Endometrial microvascular endothelial cells (primary cell): ENCODE results near the gene PSMB3. TPM values are rescaled to one million over a fixed set of nuclear protein-coding genes. Genes with fewer than 3 reads are reported as not detected.
"Not testable (repeated sequence)": the region's sequence is repeated elsewhere in the genome, so short reads cannot be mapped to it uniquely, and the experiment has no call there.

Experiments used
- in situ Hi-C: cut with HindIII; loops from 2 replicates; pipeline ENCODE4 v1.10.0; 2017; ENCODE audit warnings: low sequenced_read_pairs, low pct_unique_long_range_greater_than_20kb; ENCODE audit errors: inconsistent ontology term
- total RNA-seq: library from RNA; depleted of rRNA; stranded (reverse); fragments of >200 nt; gene quantifications from one replicate; pipeline ENCODE4 v1.2.3, GENCODE V29; 2015; ENCODE audit errors: inconsistent ontology term

Gene PSMB3
- total RNA-seq, 1 donor from 2014 or later: 303 TPM

DNA sequence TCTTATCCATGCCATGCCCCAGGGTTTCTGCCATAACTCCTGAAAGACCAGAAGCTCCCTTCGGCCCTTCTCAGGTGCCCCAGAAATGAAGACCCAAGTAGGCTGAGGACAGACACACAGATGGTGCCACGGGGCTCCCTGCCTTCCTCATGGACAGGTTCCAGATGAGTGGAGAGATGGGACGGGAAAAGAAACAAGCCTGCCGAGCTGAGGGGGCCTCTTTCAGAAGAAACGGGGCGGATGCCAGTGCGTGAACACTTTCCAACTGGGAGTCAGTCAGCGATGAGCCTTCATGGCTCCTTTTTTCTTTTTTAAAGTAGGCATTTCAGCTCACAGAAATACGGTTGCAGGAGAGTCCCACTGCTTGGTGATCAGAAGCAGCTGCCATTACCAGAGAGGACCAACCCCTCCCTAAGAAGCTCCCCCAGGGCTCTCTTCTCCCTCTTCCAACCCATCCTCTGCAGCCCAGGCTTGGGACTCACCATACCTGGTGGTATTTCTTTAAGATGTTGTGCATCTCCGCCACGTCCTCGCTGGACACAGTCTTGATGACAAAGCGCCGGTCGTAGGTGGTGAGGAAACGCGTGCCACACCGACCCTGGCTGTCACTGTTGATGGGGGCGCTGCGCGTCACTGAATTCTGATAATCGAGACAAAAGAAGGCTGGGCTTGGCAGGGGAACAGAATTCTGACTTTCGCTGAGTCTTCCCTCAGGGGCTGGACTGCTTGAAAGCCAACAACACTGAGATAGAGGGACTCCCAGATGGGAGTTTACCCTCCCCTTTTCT is 27.6 kb downstream of the PSMB3 start:
- in situ Hi-C loops: no loop called here

DNA sequence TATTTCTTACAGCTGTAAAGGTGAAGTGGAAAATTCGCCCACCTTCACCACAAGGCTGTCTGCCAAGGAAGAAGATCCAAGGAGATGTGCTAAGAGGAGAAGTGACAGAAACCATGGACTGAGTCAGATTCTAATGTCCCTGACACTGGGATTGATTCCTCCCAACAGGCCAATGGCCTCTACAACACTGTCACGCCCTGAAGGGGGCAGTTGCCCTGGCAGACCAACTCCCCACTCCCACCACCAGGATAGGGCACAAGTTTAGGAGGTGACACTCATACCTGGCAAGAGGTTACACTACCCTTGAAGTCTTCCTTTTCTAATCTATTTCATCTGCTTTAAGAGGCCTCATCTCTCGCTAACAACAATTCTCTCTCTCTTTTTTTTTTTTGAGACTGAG is 30.7 kb downstream of the PSMB3 start:
- in situ Hi-C loops: no loop called here

DNA sequence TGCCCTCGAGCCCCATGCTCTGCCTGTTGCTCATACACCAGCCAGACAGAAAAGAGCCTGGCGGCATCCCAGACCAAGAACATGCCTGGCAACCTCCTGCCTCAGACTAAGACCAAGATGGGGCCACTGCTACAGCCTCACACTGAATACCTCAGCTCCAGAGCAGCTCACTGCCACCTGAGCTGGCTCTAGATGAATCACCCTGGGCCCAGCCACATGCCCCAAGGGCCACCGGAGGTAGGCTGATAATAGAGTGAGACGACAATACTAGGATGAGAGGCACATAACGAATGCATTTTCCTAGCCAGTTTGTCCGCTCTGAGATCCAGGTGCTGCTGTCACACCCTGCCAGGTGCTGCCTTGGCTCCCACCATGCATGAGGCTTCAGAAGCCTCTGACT is 33.8 kb downstream of the PSMB3 start:
- in situ Hi-C loops: no loop called here

DNA sequence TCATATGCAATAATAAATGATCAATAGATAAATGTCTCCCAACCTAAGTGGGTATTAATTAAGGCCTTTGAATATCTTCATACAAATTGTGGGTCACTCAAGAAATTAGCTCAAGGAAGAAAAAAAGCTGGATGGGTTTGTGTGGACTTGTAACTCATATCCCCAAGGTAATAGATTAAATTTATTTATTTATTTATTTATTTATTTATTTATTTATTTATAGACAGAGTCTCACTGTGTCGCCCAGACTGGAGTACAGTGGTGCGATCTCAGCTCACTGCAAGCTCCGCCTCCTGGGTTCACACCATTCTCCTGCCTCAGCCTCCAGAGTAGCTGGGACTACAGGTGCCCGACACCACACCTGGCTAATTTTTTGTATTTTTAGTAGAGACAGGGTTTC is 35.5 kb downstream of the PSMB3 start:
- in situ Hi-C loops: not testable (repeated sequence)

DNA sequence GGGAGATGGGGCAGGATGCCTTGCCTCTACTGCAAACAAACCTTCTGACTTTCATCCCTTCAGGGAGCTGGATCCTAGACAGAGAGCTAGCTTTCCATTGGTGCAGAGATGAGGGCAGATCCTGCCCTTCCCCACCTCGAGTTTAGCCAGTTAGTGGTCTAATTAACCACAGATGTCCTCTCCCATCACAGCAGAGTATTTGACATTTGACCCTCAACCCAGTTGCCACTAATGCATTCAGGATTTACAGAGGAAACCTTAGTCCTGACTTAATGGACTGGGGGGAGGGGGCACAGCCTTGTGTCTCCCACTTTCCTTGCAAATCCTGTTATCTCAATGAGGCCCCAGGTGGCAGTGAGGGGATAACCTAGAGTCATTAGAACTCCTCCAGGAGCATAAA is 36.6 kb downstream of the PSMB3 start:
- in situ Hi-C loops: no loop called here

DNA sequence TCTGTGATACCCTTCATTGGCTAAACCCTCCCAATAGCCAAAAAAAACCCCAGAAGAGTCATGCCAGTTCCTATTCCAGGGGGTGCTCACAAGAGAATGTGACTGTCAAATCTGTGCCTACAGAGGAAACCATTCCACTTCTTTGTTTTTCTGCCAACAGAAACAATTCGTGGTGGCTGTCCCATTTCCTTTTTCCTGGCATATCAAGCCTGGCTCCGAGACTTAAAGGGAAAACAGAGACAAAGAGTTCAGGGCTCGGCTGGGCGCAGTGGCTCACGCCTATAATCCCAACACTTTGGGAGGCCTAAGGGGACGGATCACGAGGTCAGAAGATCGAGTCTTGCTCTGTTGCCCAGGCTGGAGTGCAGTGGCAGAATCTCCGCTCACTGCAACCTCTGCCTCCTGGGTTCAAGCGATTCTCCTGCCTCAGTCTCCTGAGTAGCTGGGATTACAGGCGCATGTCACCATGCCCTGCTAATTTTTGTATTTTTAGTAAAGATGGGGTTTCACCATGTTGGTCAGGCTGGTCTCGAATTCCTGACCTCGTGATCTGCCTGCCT is 37.7 kb downstream of the PSMB3 start:
- in situ Hi-C loops: not testable (repeated sequence)

DNA sequence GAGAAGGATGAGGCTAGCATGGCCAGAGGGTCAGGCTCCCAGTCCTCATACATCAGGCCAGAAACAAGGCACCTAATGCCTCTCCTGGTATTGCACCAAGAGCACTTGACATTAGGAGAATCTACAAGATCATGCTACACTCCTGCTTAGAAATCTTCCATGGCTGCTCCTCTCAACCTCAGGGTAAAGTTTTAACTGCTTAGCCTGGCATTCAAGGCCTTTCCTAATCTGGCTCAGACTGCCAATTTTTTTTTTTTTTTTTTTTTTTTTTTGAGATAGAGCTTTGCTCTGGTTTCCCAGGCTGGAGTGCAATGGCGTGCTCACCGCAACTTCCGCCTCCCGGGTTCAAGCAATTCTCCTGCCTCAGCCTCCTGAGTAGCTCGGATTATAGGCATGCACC is 38.6 kb downstream of the PSMB3 start:
- in situ Hi-C loops: no loop called here

DNA sequence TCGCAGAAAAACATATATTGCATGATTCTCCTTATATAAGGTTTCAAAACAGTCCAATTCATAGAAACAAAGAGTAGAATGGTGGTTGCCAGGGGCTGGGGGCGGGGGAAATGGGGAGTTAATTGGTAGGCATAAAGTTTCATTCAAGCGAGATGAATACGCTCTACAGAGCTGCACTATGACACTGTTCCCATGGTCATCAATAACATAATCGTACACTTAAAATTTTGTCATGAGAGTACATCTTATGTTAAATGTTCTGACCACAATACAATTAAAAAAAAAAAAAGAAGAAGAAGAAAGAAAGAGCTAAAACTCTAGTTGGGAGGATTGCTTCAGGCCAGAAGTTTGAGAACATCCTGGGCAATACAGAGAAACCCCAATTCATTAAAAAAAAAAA is 41.7 kb downstream of the PSMB3 start:
- in situ Hi-C loops: no loop called here

DNA sequence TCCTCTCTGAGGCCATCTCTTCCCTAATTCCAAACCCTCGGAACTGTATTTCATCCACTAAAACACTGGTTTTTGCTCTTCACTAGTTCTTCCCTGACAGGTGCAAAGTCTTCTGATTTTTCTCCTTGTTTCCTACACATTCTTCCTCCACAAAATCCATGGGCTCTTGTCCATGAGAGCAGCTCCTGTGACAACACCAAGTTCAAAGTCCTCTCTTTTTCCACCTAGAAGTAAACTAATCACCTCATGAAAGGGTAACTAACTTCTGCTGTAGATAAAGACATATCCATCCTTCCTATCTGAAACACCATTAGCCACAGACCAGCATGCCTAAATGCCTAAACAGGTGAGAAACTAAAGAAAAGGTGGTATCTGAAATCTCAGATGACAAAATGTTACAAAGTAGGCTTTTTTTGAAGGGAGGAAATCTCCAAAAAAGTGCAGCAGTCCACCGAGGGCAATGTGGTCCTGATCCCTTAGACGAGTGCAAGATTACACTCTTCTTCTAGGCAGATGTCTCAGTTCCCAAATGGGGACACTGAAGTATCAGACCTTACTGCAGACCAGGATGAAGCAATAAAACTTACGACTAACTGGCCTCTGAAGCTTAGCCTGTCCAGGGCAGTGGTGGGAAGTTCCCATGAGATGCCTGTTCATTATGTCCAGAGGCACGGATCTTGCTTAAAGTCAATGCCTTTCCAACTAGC is 44.1 kb downstream of the PSMB3 start:
- in situ Hi-C loops: no loop called here

DNA sequence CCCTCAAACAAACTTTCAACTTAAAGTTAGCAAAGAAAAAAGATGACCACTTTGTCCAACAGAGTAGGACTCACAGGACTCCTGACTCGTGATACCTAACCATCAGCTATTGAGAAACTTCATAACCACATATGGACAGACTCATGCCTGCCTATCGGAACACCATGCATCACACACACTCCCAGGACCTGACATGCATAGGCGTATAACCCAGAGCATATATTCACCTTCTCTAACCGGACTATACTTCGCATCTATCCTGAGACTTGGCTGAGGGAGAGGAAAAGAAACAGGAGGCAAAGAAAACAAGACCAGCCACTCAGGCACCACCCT is 44.6 kb downstream of the PSMB3 start:
- in situ Hi-C loops: no loop called here

DNA sequence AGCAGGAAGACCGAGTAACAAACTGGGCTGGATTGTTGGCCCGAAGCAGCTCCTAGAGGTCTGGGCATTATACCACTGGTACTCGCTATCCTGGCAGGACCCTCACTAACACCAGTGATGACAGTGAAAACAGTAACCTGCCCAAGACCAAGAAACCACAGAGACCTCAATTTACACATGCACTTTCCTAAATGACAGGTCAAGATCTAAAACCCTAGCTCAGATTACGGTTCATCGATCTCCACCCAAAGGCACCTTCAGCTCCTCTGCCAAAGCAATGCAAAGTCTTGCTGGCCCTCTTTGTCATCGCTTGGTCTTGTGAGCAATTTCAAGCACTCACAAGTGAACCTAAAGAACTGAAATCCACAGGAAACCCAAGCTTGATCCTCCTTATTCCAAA is 45.3 kb downstream of the PSMB3 start:
- in situ Hi-C loops: no loop called here

DNA sequence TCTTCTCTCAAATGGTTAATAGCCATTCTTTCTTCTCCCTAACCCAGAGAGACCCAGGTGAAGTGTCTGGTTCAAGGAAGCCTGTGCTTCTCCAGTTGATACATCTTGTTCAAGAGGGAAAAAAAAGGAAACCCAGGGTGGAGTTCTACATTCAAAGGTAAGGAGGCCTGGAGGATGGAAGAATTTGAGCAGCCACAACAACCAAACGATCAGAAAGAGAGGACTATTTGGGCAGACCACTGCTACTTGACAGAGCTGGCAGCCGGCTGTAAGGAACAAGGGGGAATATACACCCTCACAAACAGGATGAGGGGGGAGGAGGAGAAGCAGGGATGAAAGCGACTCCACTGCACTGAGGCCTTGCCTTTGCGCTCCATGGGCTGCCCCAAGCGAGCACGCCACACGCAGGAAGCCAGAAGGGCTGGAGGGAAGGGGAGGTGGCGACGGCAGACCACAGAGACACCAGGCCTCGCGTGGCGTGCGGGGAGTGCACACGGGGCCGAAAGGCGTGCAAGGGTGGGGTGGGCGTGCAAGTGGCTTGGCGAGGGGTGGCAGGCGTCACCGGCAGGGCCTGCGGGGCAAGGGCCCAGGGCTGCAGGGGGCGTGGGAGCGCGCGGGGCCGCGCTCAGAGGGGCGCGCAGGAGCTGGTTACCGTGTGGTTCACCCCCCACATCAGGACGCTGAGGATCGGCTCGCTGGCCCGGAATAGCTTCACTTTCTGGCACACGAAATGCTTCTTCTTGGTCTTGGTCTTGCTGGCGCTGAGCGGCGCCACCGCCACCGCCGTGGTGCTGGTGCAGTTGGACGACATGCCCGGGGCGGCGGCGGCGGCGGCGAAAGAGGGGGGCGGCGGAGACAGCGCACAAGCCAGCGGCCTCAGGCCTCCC is 46.3 kb downstream of the PSMB3 start:
- in situ Hi-C loops: no loop called here

DNA sequence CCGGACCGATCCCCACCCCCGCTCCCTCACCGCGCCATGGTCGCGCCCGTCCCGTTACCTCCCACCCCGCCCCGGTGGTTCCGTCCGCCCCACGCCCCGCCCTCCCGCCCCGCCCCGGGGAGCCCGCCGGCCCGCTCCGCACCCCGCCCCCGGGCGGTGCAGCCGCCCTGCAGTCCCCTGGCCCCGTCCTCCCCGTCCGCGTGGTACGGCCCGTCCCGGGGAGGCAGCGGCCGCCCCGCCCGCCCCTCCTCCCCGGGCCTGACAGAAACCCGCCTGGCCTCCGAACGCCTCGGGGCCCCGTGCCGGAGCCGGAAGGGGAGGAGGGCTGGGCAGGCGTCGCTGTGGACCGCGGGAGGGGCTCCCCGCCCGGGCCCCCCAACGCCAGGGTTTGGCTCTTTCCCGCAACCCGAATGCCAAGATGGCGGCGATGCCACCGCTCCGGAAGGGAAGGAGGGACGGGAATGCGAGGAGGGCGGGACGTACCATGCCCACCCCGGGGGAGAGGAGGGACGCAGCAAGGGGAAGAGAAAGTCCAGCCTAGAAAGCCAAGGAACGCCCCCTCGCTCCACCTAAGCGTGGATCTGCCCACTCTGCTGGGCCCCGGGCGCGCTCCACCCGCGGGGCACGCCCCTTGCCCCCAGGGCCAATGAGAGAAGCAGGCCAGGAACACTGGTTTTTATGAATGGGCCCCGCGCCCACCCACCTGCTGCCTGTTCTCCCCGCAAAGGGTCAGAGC is 47.1 kb downstream of the PSMB3 start, which contains the start of gene PIP4K2B:
Gene PIP4K2B, minus strand, starts transcription at position 56 of the 736 bp plus-strand sequence. CDS start 132 bp downstream, outside the sequence.
- in situ Hi-C loops: no loop called here

DNA sequence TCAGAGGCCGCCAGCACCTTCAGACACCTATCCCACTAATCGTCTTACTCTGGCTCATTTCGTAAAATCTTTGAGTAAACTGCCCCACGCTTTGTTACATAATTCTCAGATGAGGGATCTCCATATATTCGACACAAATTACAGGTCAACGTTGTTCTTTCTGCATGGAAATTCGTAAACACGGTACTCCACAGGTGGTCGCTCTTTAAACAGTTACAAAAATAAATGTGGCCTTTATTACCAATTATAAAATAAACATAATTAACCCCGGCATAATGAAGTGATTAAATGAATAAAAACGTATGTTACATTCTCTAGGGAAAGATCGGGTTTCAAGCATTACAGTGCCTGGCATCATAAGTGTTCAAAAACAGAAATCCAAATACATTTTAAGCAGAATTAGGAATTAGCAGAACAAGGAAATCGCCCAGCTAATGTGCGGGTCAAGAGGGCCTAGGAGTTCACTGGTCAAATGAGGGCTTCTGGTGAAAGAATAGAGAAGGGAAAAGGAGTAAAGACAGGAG is 47.8 kb downstream of the PSMB3 start:
- in situ Hi-C loops: no loop called here

DNA sequence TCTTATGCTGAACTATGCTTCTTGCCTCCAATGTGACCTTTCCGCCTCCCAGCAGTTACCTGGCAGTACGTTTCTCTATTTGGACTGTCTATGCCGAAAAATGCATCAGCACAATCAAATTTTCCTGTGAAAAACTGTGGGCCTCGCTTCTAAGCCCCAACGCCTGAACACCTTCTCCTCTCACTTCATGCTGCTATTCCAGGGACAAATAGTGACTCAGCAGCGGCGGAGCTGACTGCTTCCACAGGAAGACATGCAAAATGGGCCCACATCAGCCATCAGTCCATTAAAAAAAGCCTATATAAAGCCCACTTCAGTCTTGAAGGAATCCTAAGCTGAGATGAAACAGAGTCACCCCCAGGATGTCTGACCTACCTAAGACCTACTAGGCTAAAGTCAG is 57.3 kb downstream of the PSMB3 start:
- in situ Hi-C loops: no loop called here
